Measurements from ENCODE around the gene PTX3.

The PTX3 gene

DNA sequence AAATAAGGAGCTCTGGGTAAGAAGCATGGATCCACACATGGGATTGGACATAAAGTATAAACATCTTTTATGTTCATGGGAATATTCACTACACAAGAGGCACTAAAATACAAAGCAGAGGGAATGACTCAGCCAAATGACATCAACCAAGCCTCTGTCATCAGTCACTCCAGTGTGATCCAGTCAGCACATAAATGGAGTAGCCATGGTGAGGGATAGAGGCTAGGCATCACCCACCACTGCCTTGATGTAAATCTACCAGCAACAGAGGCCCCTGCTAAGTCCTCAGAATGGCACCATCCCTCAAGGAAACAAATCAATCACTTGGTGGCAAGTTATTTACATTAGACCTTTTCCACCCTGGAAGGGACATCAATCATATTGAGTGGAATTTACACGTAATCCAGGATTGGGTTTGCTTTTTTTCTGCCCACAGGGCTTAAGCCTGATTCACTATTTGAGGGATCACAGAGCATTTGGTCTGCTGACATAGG is 39.3 kb downstream of the PTX3 start:
- DNase-seq: no peak

DNA sequence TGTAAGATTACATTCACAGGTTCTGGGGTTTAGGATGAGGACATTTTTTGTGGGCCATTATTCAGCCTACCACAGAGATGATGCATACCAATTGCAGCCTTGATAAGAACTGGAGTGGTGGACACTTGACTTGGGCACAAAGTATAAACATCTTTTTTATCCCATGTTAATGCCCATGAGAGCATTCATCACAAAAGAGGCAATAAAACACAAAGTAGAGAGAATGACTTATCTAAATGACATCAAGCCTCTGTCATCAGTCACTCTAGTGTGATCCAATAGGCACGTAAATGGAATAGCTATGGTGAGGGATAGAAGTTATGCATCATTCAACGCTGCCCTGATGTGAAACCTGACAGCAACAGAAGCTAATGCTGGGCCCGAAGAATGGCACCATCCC is 40.8 kb downstream of the PTX3 start:
- DNase-seq: no peak

DNA sequence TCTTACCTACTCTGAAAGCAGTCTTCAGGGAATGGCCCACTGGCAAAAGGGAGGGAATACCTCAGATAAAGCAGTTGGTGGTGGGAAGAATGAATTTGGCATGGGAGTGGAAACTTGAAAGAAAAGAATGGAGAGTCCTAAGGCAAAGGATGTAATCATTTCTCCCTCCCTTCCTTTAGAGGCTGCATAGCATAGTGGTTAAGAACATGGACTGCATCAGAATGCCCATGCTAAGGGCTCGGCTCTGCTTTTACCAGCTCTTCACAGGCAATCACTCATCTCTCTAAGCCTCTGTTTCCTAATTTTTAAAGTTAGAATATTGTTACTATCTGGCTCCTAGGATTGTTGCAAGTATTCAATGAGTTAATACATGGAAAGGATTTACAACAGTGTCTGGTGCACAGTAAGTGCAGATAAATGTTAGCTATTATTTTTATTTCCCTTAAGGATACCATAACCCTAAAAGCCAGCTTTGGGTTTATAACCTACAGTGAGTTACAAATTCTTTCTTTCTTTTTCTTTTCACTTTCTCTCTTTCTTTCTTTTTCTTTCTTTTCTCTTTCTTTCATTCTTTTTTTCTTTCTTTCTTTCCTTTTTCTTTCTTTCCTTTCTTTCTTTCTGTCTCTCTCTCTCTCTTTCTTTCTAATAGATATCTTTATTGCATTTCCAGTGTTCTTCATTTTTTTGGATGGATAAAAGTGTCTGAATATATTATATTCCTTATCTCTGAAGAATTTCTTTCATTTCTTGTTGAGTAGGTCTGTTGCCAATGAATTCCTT is 43.0 kb downstream of the PTX3 start:
- DNase-seq: no peak

DNA sequence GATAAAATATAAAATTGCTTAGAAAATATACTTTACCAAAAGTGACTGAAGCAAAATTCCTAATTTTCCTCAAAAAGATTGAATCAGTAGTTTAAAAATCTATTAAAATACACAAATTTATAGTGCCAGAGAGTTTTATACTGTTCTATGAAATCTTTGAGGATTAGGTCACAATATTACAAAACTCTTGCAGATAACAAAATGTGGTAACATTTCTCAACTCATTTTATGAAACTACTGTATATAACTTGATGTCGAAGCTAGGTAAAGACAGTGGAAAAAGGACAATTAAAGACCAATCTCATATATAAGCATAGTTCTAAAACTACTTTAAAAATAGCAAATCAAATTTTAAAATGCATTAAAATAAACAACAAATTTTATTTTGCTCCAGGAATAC is 50.7 kb downstream of the PTX3 start:
- no peak for DNase-seq

DNA sequence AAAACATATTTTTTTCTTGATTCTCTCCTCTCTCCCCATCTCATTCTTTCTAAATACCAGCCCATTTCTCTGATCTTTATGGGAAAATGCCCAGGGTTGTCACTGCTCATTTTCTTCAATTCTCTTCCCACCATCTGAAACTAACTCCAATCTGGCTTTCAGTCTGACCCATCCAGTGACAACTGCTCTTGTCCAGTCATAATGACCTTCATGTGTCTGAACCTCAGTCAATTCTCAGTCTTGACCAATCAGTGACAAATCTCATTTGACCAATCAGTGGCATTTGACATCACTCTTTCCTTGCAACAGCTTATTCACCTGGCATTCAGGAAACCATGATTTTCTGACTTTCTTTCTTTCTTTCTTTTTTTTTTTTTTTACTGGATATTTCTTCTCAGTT is 51.5 kb downstream of the PTX3 start:
- no peak for DNase-seq

DNA sequence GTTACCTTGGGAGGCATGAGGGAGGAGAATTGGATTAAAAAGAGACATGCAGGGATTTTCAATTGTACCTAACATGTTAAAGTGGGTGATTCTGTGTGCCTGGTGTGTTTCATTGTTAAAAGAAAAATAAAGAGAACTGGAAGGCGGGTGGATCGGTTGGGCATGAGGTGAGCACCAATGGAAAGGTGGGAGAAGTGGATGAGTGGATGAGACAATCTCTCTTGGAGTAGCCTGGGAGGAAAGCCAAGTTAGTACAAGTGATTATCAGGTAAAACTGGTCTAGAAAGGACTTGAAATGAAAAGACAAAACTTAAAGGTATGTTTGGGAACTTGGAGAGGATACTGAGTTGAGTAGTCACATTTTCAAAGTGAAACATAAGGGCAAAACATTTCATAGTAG is 54.5 kb downstream of the PTX3 start:
- no peak for DNase-seq
